ENCODE measurements around the gene KCNJ16. TPM values are rescaled to one million over a fixed set of nuclear protein-coding genes. Genes with fewer than 3 reads are reported as not detected.

The KCNJ16 gene
- total RNA-seq, 1 donor from 2014 or later, result not detected

- no peak overlapping the region for H3K4me3 Mint-ChIP-seq
- no peaks in the 10 kb centered on the region for H3K36me3 Mint-ChIP-seq (ENCODE audit: low read depth)
- no peak for DNase-seq
- H3K27ac Mint-ChIP-seq, result no peak overlapping the region
- no peaks in the 10 kb centered on the region for H3K9me3 Mint-ChIP-seq
- intact Hi-C loops (cut with micrococcal nuclease), result no loop called here
- peaks cover 7% of the 10 kb centered on the region for H3K27me3 Mint-ChIP-seq
- H3K4me1 Mint-ChIP-seq, result no peaks in the 10 kb centered on the region
Measured at GRCh38 chr17:70074236-70074830, 692 bp upstream of the KCNJ16 start.

- H3K9me3 Mint-ChIP-seq, result no peaks in the 10 kb centered on the region
- peaks cover 4% of the 10 kb centered on the region for H3K27me3 Mint-ChIP-seq
- no peaks in the 10 kb centered on the region for H3K4me1 Mint-ChIP-seq
- no peak overlapping the region for H3K27ac Mint-ChIP-seq
- no peaks in the 10 kb centered on the region for H3K36me3 Mint-ChIP-seq (ENCODE audit: low read depth)
- intact Hi-C loops (cut with micrococcal nuclease), result no loop called here
- DNase-seq, result no peak
- no peak overlapping the region for H3K4me3 Mint-ChIP-seq
Measured at GRCh38 chr17:70076189-70076588, 1.2 kb downstream of the KCNJ16 start.

DNA sequence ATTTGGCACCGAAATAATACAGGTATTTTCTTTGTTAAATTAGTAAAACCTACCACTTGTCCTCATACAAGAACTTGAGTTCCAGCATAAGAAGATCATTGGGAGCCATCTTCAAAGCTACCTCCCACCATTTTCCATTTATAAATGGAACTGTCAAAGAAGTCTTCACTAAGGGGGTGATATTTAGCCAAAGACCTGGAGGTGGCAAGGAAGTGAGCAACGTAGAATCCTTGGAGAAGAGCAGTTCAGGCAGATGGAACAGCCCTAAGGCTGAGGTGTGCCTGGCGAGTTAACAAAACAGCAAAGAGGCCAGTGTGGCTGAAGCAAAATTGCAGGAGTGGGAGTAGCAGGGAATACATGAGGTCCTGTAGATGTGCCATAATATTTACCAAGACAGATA, 1.8 kb downstream of the KCNJ16 start:
- H3K27ac Mint-ChIP-seq, result no peak overlapping the region
- H3K9me3 Mint-ChIP-seq, result no peaks in the 10 kb centered on the region
- H3K4me1 Mint-ChIP-seq, result no peaks in the 10 kb centered on the region
- no peak for DNase-seq
- no peak overlapping the region for H3K4me3 Mint-ChIP-seq
- H3K36me3 Mint-ChIP-seq (ENCODE audit: low read depth), result no peaks in the 10 kb centered on the region
- H3K27me3 Mint-ChIP-seq, result peaks cover 4% of the 10 kb centered on the region
- intact Hi-C loops (cut with micrococcal nuclease), result no loop called here

GRCh38 chr17:70078549-70078948, 3.5 kb downstream of the KCNJ16 start:
- no peaks in the 10 kb centered on the region for H3K36me3 Mint-ChIP-seq (ENCODE audit: low read depth)
- no peaks in the 10 kb centered on the region for H3K4me1 Mint-ChIP-seq
- no peak for DNase-seq
- intact Hi-C loops (cut with micrococcal nuclease), result no loop called here
- no peaks in the 10 kb centered on the region for H3K27me3 Mint-ChIP-seq
- H3K27ac Mint-ChIP-seq, result no peak overlapping the region
- H3K9me3 Mint-ChIP-seq, result no peaks in the 10 kb centered on the region
- no peak overlapping the region for H3K4me3 Mint-ChIP-seq

- Mint-ChIP-seq H3K27me3 (no peaks in the 10 kb centered on the region), H3K9me3 (no peaks in the 10 kb centered on the region), H3K4me1 (no peaks in the 10 kb centered on the region), H3K4me3 (no peak overlapping the region), H3K36me3 (ENCODE audit: low read depth) (no peaks in the 10 kb centered on the region), H3K27ac (no peak overlapping the region)
- DNase-seq, result no peak
- intact Hi-C loops (cut with micrococcal nuclease), result no loop called here
Measured at GRCh38 chr17:70078994-70079531, 4.0 kb downstream of the KCNJ16 start.

DNA sequence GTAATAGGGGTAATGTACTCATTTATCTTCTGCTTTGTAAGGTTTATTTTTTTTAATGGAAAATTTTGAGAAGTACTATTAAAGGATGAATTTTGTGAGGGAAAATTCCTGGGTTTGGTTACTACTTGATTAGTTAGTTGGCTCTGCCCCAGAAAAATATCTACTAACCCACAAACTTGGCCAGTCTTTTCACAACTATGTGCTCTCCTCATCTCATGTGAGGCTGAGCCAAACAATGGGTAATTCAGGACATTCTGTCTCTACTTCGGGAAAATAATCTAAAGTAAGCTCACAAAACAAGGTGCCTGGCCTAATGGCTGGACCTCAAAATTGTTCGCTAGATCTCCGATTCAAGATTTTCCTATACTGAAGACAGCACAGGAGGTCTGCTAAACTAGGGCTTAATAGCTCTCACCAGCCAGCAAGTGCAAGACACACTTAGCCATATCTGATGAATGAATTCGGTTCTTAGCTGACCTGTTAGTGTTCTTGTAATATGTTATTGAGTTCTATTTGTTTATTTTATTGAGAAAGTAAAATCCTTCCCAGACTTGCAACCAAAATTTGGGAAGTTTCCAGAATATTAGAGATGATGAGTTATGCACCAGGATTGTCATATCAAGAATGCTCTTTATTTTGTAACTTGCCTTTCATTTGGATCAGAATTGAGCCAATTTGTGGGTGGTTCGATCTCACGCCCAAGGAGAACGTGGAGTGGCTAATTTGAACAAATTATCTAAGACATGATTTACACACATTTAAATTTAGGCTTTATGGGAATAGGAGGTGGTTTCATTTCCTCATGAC, 5.7 kb downstream of the KCNJ16 start:
- H3K36me3 Mint-ChIP-seq (ENCODE audit: low read depth), result no peaks in the 10 kb centered on the region
- H3K9me3 Mint-ChIP-seq, result no peaks in the 10 kb centered on the region
- DNase-seq, result no peak
- no peak overlapping the region for H3K27ac Mint-ChIP-seq
- no peaks in the 10 kb centered on the region for H3K27me3 Mint-ChIP-seq
- no peak overlapping the region for H3K4me3 Mint-ChIP-seq
- H3K4me1 Mint-ChIP-seq, result no peaks in the 10 kb centered on the region
- intact Hi-C loops (cut with micrococcal nuclease), result no loop called here

DNA sequence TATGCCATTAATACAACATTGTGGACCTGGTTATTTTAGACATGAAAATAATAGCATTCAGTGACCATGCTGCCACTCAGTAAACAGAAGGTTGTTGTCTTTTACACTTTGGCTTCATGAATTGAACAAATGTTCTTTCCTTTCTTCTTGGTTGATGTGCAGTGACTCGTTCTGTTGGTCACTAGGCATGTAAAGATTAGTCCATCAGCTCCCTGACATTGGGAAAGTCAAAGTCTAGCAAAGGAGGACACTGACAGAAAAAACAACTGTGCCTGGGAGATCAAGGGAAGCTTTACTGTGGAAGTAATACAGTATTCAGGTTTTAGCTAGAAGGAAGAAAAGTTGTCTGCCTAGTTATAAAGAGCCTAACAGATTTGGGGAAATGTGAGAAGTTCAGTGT, 6.9 kb downstream of the KCNJ16 start:
- Mint-ChIP-seq H3K27ac (no peak overlapping the region), H3K36me3 (ENCODE audit: low read depth) (no peaks in the 10 kb centered on the region), H3K4me3 (no peak overlapping the region), H3K4me1 (no peaks in the 10 kb centered on the region), H3K27me3 (no peaks in the 10 kb centered on the region), H3K9me3 (no peaks in the 10 kb centered on the region)
- DNase-seq, result no peak
- intact Hi-C loops (cut with micrococcal nuclease), result no loop called here

GRCh38 chr17:70084476-70084875, 9.5 kb downstream of the KCNJ16 start:
- no peaks in the 10 kb centered on the region for H3K9me3 Mint-ChIP-seq
- no peak for DNase-seq
- H3K36me3 Mint-ChIP-seq (ENCODE audit: low read depth), result no peaks in the 10 kb centered on the region
- H3K4me1 Mint-ChIP-seq, result no peaks in the 10 kb centered on the region
- no peak overlapping the region for H3K27ac Mint-ChIP-seq
- H3K4me3 Mint-ChIP-seq, result no peak overlapping the region
- no peaks in the 10 kb centered on the region for H3K27me3 Mint-ChIP-seq
- intact Hi-C loops (cut with micrococcal nuclease), result no loop called here

DNA sequence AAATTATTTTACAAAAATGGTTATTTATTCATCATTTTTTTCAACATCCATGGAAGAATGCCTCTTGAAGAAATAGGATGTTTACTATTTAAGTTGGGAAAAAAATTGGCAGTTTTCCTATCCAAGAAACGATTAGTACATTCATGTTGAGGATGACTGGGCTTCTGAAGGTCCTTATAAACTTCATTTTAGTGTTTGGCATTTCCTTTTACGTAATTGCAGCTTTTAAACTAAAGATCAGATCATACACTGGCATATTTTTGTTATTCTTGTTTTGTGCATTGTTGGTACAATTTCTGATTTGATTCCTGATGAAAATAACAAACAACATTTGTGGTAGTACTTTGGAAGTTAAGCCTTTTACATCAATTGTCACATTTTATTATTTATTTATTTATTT, 11.5 kb downstream of the KCNJ16 start:
- no peak for DNase-seq
- H3K36me3 Mint-ChIP-seq (ENCODE audit: low read depth), result no peaks in the 10 kb centered on the region
- intact Hi-C loops (cut with micrococcal nuclease), result no loop called here
- no peaks in the 10 kb centered on the region for H3K9me3 Mint-ChIP-seq
- no peak overlapping the region for H3K27ac Mint-ChIP-seq
- no peak overlapping the region for H3K4me3 Mint-ChIP-seq
- H3K4me1 Mint-ChIP-seq, result peaks cover 2% of the 10 kb centered on the region
- no peaks in the 10 kb centered on the region for H3K27me3 Mint-ChIP-seq

GRCh38 chr17:70089513-70090148, 14.6 kb downstream of the KCNJ16 start:
- intact Hi-C loops (cut with micrococcal nuclease), result no loop called here
- no peak overlapping the region for H3K4me3 Mint-ChIP-seq
- H3K27me3 Mint-ChIP-seq, result no peaks in the 10 kb centered on the region
- H3K36me3 Mint-ChIP-seq (ENCODE audit: low read depth), result no peaks in the 10 kb centered on the region
- no peaks in the 10 kb centered on the region for H3K9me3 Mint-ChIP-seq
- no peak overlapping the region for H3K27ac Mint-ChIP-seq
- no peak for DNase-seq
- H3K4me1 Mint-ChIP-seq, result peaks cover 2% of the 10 kb centered on the region

DNA sequence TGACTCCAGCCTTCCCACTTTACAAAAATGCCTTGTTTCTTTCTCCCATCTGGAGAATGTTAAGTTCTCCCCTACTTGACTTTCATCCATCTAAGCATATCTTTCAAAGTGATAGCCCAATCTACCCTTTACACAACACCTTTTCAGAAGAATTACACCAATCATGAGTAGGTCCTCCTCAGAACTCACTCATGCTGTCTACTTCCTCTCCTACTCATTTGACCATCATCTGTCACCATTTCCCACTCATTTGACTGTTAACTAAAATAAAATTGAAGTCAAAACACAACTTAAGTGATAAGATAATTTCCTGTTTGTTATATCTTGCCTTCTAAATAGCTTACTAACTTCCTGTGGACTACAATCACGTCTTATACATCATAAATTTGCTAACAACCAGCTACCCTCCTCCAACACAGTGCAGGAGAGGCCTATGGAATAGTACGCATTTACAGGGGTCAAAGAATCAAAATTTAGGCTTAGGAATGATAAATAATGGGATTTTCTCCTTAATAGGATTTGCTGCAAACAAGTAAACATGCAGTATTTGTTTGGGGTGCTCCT, 16.1 kb downstream of the KCNJ16 start:
- Mint-ChIP-seq H3K36me3 (ENCODE audit: low read depth) (no peaks in the 10 kb centered on the region), H3K27me3 (no peaks in the 10 kb centered on the region)
- intact Hi-C loops (cut with micrococcal nuclease), result no loop called here

GRCh38 chr17:70091696-70092095, 16.7 kb downstream of the KCNJ16 start:
- Mint-ChIP-seq H3K27ac (no peak overlapping the region), H3K27me3 (no peaks in the 10 kb centered on the region), H3K4me3 (no peak overlapping the region), H3K4me1 (peaks cover 2% of the 10 kb centered on the region), H3K36me3 (ENCODE audit: low read depth) (no peaks in the 10 kb centered on the region), H3K9me3 (no peaks in the 10 kb centered on the region)
- intact Hi-C loops (cut with micrococcal nuclease), result no loop called here
- DNase-seq, result no peak

More for the DNA sequence above, 16.1 kb downstream of the KCNJ16 start:
- Mint-ChIP-seq H3K9me3 (no peaks in the 10 kb centered on the region), H3K27ac (no peak overlapping the region), H3K4me3 (no peak overlapping the region), H3K4me1 (peaks cover 2% of the 10 kb centered on the region)
- no peak for DNase-seq

- DNase-seq, result no peak
- Mint-ChIP-seq H3K27me3 (no peaks in the 10 kb centered on the region), H3K36me3 (ENCODE audit: low read depth) (no peaks in the 10 kb centered on the region), H3K9me3 (no peaks in the 10 kb centered on the region), H3K4me3 (no peak overlapping the region), H3K4me1 (peaks cover 2% of the 10 kb centered on the region), H3K27ac (no peak overlapping the region)
- intact Hi-C loops (cut with micrococcal nuclease), result no loop called here
Measured at GRCh38 chr17:70093163-70093562, 18.1 kb downstream of the KCNJ16 start.

DNA sequence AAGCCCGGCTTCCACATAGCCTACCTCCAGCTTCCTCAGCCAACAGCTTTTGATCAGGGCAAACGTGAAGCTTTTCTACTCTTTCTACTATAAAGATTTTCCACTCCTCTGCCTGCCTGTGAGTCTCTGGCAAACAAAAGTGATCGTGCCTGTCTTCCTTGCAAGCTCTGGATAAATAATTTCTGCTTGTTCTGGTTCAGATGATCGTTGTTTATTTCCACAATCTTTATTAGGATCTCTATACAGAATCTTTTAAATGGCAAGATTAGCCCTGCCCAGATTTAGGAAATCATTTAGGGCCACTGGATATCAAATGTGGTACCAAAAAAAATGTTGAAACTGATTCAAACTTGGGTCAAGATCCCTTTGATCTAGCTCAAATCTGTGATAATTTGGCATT, 20.4 kb downstream of the KCNJ16 start:
- Mint-ChIP-seq H3K9me3 (no peaks in the 10 kb centered on the region), H3K4me3 (no peak overlapping the region), H3K36me3 (ENCODE audit: low read depth) (no peaks in the 10 kb centered on the region), H3K27ac (no peak overlapping the region), H3K4me1 (peaks cover 2% of the 10 kb centered on the region), H3K27me3 (peaks cover 2% of the 10 kb centered on the region)
- intact Hi-C loops (cut with micrococcal nuclease), result no loop called here
- no peak for DNase-seq
